ENCODE data around the gene TRIM25.

Gene TRIM25

GRCh38 chr17:56925088-56925487, 11.2 kb upstream of the TRIM25 start:
- Histone ChIP-seq H3K4me1 (ENCODE audit: control insufficient read depth in 1 of 2, insufficient read depth in 2 of 2, low read length in 2 of 2) (no peaks in the 10 kb centered on the region), H3K9me3 (ENCODE audit: control insufficient read depth in 1 of 2, low read length in 2 of 2) (no peaks in the 10 kb centered on the region), H3K27ac (ENCODE audit: low read length) (no peak overlapping the region), H3K36me3 (ENCODE audit: control insufficient read depth in 1 of 2, insufficient read depth in 2 of 2, low read length in 2 of 2) (no peaks in the 10 kb centered on the region), H3K27me3 (ENCODE audit: low read depth, low read length) (no peaks in the 10 kb centered on the region), H3K4me3 (ENCODE audit: low read depth in 1 of 2, low read length in 2 of 2) (no peak overlapping the region)

- Histone ChIP-seq H3K27me3 (ENCODE audit: low read depth, low read length) (no peaks in the 10 kb centered on the region), H3K27ac (ENCODE audit: low read length) (no peak overlapping the region), H3K4me1 (ENCODE audit: control insufficient read depth in 1 of 2, insufficient read depth in 2 of 2, low read length in 2 of 2) (peaks cover 9% of the 10 kb centered on the region in 2 donors), H3K4me3 (ENCODE audit: low read depth in 1 of 2, low read length in 2 of 2) (no peak overlapping the region), H3K36me3 (ENCODE audit: control insufficient read depth in 1 of 2, insufficient read depth in 2 of 2, low read length in 2 of 2) (no peaks in the 10 kb centered on the region), H3K9me3 (ENCODE audit: control insufficient read depth in 1 of 2, low read length in 2 of 2) (no peaks in the 10 kb centered on the region)
Observed at GRCh38 chr17:56919717-56920116, 5.9 kb upstream of the TRIM25 start.

GRCh38 chr17:56918916-56919315, 5.1 kb upstream of the TRIM25 start:
- Histone ChIP-seq H3K4me3 (ENCODE audit: low read depth in 1 of 2, low read length in 2 of 2) (no peak overlapping the region), H3K27me3 (ENCODE audit: low read depth, low read length) (no peaks in the 10 kb centered on the region), H3K36me3 (ENCODE audit: control insufficient read depth in 1 of 2, insufficient read depth in 2 of 2, low read length in 2 of 2) (no peaks in the 10 kb centered on the region), H3K27ac (ENCODE audit: low read length) (peak overlapping the region; percentile 31), H3K9me3 (ENCODE audit: control insufficient read depth in 1 of 2, low read length in 2 of 2) (no peaks in the 10 kb centered on the region), H3K4me1 (ENCODE audit: control insufficient read depth in 1 of 2, insufficient read depth in 2 of 2, low read length in 2 of 2) (peaks cover 10% of the 10 kb centered on the region in 2 donors)

- H3K27ac ChIP-seq (ENCODE audit: low read length), result no peak overlapping the region
- no peak overlapping the region for H3K4me3 ChIP-seq (ENCODE audit: low read depth in 1 of 2, low read length in 2 of 2)
- no peaks in the 10 kb centered on the region for H3K27me3 ChIP-seq (ENCODE audit: low read depth, low read length)
- H3K4me1 ChIP-seq (ENCODE audit: control insufficient read depth in 1 of 2, insufficient read depth in 2 of 2, low read length in 2 of 2), result peaks cover 10 to 15% of the 10 kb centered on the region in 2 donors
- H3K9me3 ChIP-seq (ENCODE audit: control insufficient read depth in 1 of 2, low read length in 2 of 2), result no peaks in the 10 kb centered on the region
- no peaks in the 10 kb centered on the region for H3K36me3 ChIP-seq (ENCODE audit: control insufficient read depth in 1 of 2, insufficient read depth in 2 of 2, low read length in 2 of 2)
Observed at GRCh38 chr17:56917559-56918296, 3.9 kb upstream of the TRIM25 start.

GRCh38 chr17:56914581-56915273, 878 bp upstream of the TRIM25 start:
- peak overlapping the region; percentile 96 for H3K27ac ChIP-seq (ENCODE audit: low read length)
- peaks cover 19 to 22% of the 10 kb centered on the region in 2 donors for H3K4me1 ChIP-seq (ENCODE audit: control insufficient read depth in 1 of 2, insufficient read depth in 2 of 2, low read length in 2 of 2)
- H3K9me3 ChIP-seq (ENCODE audit: control insufficient read depth in 1 of 2, low read length in 2 of 2), result no peaks in the 10 kb centered on the region
- H3K36me3 ChIP-seq (ENCODE audit: control insufficient read depth in 1 of 2, insufficient read depth in 2 of 2, low read length in 2 of 2), result no peaks in the 10 kb centered on the region
- peak overlapping the region; percentile 68 to 99 for H3K4me3 ChIP-seq (ENCODE audit: low read depth in 1 of 2, low read length in 2 of 2)
- no peaks in the 10 kb centered on the region for H3K27me3 ChIP-seq (ENCODE audit: low read depth, low read length)

- peaks cover 23 to 25% of the 10 kb centered on the region in 2 donors for H3K4me1 ChIP-seq (ENCODE audit: control insufficient read depth in 1 of 2, insufficient read depth in 2 of 2, low read length in 2 of 2)
- H3K27ac ChIP-seq (ENCODE audit: low read length), result peak overlapping the region; percentile 85
Observed at GRCh38 chr17:56913353-56913866, 439 bp downstream of the TRIM25 start.

GRCh38 chr17:56913000-56913311, 893 bp downstream of the TRIM25 start:
- no peaks in the 10 kb centered on the region for H3K27me3 ChIP-seq (ENCODE audit: low read depth, low read length)

More at GRCh38 chr17:56913353-56913866, 439 bp downstream of the TRIM25 start:
- H3K4me3 ChIP-seq (ENCODE audit: low read depth in 1 of 2, low read length in 2 of 2), result peak overlapping the region; percentile 68 to 99
- H3K9me3 ChIP-seq (ENCODE audit: control insufficient read depth in 1 of 2, low read length in 2 of 2), result no peaks in the 10 kb centered on the region
- no peaks in the 10 kb centered on the region for H3K27me3 ChIP-seq (ENCODE audit: low read depth, low read length)
- H3K36me3 ChIP-seq (ENCODE audit: control insufficient read depth in 1 of 2, insufficient read depth in 2 of 2, low read length in 2 of 2), result no peaks in the 10 kb centered on the region

GRCh38 chr17:56912105-56912999, 1.5 kb downstream of the TRIM25 start:
- Histone ChIP-seq H3K9me3 (ENCODE audit: control insufficient read depth in 1 of 2, low read length in 2 of 2) (no peaks in the 10 kb centered on the region), H3K27me3 (ENCODE audit: low read depth, low read length) (no peaks in the 10 kb centered on the region), H3K36me3 (ENCODE audit: control insufficient read depth in 1 of 2, insufficient read depth in 2 of 2, low read length in 2 of 2) (peaks cover 8 to 10% of the 10 kb centered on the region in 2 donors), H3K27ac (ENCODE audit: low read length) (peak overlapping the region; percentile 85), H3K4me3 (ENCODE audit: low read depth in 1 of 2, low read length in 2 of 2) (peak overlapping the region; percentile 68 to 99), H3K4me1 (ENCODE audit: control insufficient read depth in 1 of 2, insufficient read depth in 2 of 2, low read length in 2 of 2) (peaks cover 23 to 25% of the 10 kb centered on the region in 2 donors)

More at GRCh38 chr17:56913000-56913311, 893 bp downstream of the TRIM25 start:
- Histone ChIP-seq H3K4me1 (ENCODE audit: control insufficient read depth in 1 of 2, insufficient read depth in 2 of 2, low read length in 2 of 2) (peaks cover 23 to 25% of the 10 kb centered on the region in 2 donors), H3K9me3 (ENCODE audit: control insufficient read depth in 1 of 2, low read length in 2 of 2) (no peaks in the 10 kb centered on the region), H3K4me3 (ENCODE audit: low read depth in 1 of 2, low read length in 2 of 2) (peak overlapping the region; percentile 68 to 99), H3K36me3 (ENCODE audit: control insufficient read depth in 1 of 2, insufficient read depth in 2 of 2, low read length in 2 of 2) (peaks cover 2 to 4% of the 10 kb centered on the region in 2 donors), H3K27ac (ENCODE audit: low read length) (peak overlapping the region; percentile 85)

GRCh38 chr17:56910509-56911235, 3.2 kb downstream of the TRIM25 start:
- H3K4me3 ChIP-seq (ENCODE audit: low read depth in 1 of 2, low read length in 2 of 2), result peak overlapping the region; percentile 9 to 27
- H3K4me1 ChIP-seq (ENCODE audit: control insufficient read depth in 1 of 2, insufficient read depth in 2 of 2, low read length in 2 of 2), result peaks cover 23 to 25% of the 10 kb centered on the region in 2 donors
- H3K27ac ChIP-seq (ENCODE audit: low read length), result peak overlapping the region; percentile 32
- peaks cover 22 to 26% of the 10 kb centered on the region in 2 donors for H3K36me3 ChIP-seq (ENCODE audit: control insufficient read depth in 1 of 2, insufficient read depth in 2 of 2, low read length in 2 of 2)
- H3K9me3 ChIP-seq (ENCODE audit: control insufficient read depth in 1 of 2, low read length in 2 of 2), result no peaks in the 10 kb centered on the region
- H3K27me3 ChIP-seq (ENCODE audit: low read depth, low read length), result no peaks in the 10 kb centered on the region

- Histone ChIP-seq H3K9me3 (ENCODE audit: control insufficient read depth in 1 of 2, low read length in 2 of 2) (no peaks in the 10 kb centered on the region), H3K4me1 (ENCODE audit: control insufficient read depth in 1 of 2, insufficient read depth in 2 of 2, low read length in 2 of 2) (peaks cover 16 to 18% of the 10 kb centered on the region in 2 donors), H3K27me3 (ENCODE audit: low read depth, low read length) (no peaks in the 10 kb centered on the region), H3K36me3 (ENCODE audit: control insufficient read depth in 1 of 2, insufficient read depth in 2 of 2, low read length in 2 of 2) (peaks cover 24 to 26% of the 10 kb centered on the region in 2 donors), H3K4me3 (ENCODE audit: low read depth in 1 of 2, low read length in 2 of 2) (peak overlapping the region; percentile 9 to 27), H3K27ac (ENCODE audit: low read length) (peak overlapping the region; percentile 32)
Observed at GRCh38 chr17:56909742-56910508, 3.9 kb downstream of the TRIM25 start.

All from muscle layer of duodenum (tissue), 2 donors.